HEK293T (cell line): ENCODE measurements around the gene HAO1.
A peak's percentile ranks its signal among the peaks of the same experiment; 100 is the strongest.

Experiments used
- CTCF ChIA-PET: fragments of 350-600 bp; formaldehyde crosslinking; extraction: SDS; loops from one replicate; lab custom pipeline; 2021; ENCODE audit warnings: antibody characterized with exemption, inconsistent platforms; lab: Yijun Ruan, JAX
- POLR2A ChIA-PET: fragments of 350-600 bp; formaldehyde crosslinking; extraction: SDS; loops from one replicate; lab custom pipeline; 2020; ENCODE audit warnings: antibody characterized with exemption, inconsistent platforms; lab: Yijun Ruan, JAX
- DNase-seq: peaks from one replicate; pipeline ENCODE4 v3.0.0; 2012; ENCODE audit warnings: mixed read lengths; ENCODE audit errors: extremely low spot score
- ARNT ChIP-seq: fragments of 450-650 bp; IDR thresholded peaks from 2 replicates; pipeline ENCODE4 v1.6.1; 2017; ENCODE audit warnings: mild to moderate bottlenecking
- BHLHE40 ChIP-seq: fragments of 450-650 bp; IDR thresholded peaks from 2 replicates; pipeline ENCODE4 v1.6.1; 2016; ENCODE audit warnings: mild to moderate bottlenecking, moderate library complexity, borderline replicate concordance
- CTBP1 ChIP-seq: fragments of 450-650 bp; IDR thresholded peaks from 2 replicates; pipeline ENCODE4 v1.6.1; 2016; ENCODE audit warnings: borderline replicate concordance
- ELF4 ChIP-seq: fragments of 450-650 bp; IDR thresholded peaks from 2 replicates; pipeline ENCODE4 v1.6.1; 2017; ENCODE audit warnings: antibody characterized with exemption
- FOXA1 ChIP-seq: fragments of 450-650 bp; IDR thresholded peaks from 2 replicates; pipeline ENCODE4 v1.6.1; 2016; ENCODE audit warnings: mild to moderate bottlenecking
- FOXK2 ChIP-seq: fragments of 450-650 bp; IDR thresholded peaks from 2 replicates; pipeline ENCODE4 v1.6.1; 2016; ENCODE audit warnings: mild to moderate bottlenecking
- FOXM1 ChIP-seq: fragments of 450-650 bp; IDR thresholded peaks from 2 replicates; pipeline ENCODE4 v1.6.1; 2017; ENCODE audit warnings: mild to moderate bottlenecking, borderline replicate concordance
- HDGF ChIP-seq: fragments of 450-650 bp; IDR thresholded peaks from 2 replicates; pipeline ENCODE4 v1.6.1; 2017; ENCODE audit warnings: antibody characterized with exemption, borderline replicate concordance
- L3MBTL2 ChIP-seq: fragments of 450-650 bp; conservative IDR thresholded peaks from 2 replicates; pipeline ENCODE4 v1.6.1; 2016; ENCODE audit warnings: mild to moderate bottlenecking
- LEF1 ChIP-seq: fragments of 450-650 bp; IDR thresholded peaks from 2 replicates; pipeline ENCODE4 v1.6.1; 2017; ENCODE audit warnings: mild to moderate bottlenecking, borderline replicate concordance
- NFRKB ChIP-seq: fragments of 450-650 bp; IDR thresholded peaks from 2 replicates; pipeline ENCODE4 v1.6.1; 2016; ENCODE audit warnings: mild to moderate bottlenecking, moderate library complexity
- PKNOX1 ChIP-seq: fragments of 450-650 bp; IDR thresholded peaks from 2 replicates; pipeline ENCODE4 v1.6.1; 2016
- SP1 ChIP-seq: fragments of 450-650 bp; IDR thresholded peaks from 2 replicates; pipeline ENCODE4 v1.6.1; 2017
- SUZ12 ChIP-seq: fragments of 450-650 bp; IDR thresholded peaks from 2 replicates; pipeline ENCODE4 v1.6.1; 2016; ENCODE audit warnings: mild to moderate bottlenecking
- TARDBP ChIP-seq: fragments of 450-650 bp; IDR thresholded peaks from 2 replicates; pipeline ENCODE4 v1.6.1; 2016
- ZNF384 ChIP-seq: fragments of 450-650 bp; IDR thresholded peaks from 2 replicates; pipeline ENCODE4 v1.6.1; 2016

The HAO1 gene

GRCh38 chr20:7881551-7881950 lies 58.7 kb downstream of the HAO1 start:
- no peak for DNase-seq
- no peak for TF ChIP-seq BHLHE40
- CTCF ChIA-PET, result no interaction called here
- POLR2A ChIA-PET, result no interaction called here

GRCh38 chr20:7879883-7880282 lies 60.4 kb downstream of the HAO1 start:
- DNase-seq, result no peak
- POLR2A ChIA-PET, result no interaction called here
- CTCF ChIA-PET, result no interaction called here
- TF ChIP-seq LEF1 (no peak), FOXA1 (no peak), PKNOX1 (no peak), L3MBTL2 (no peak), ZNF384 (no peak), SUZ12 (no peak), ELF4 (no peak), CTBP1 (no peak), SP1 (no peak), TARDBP (no peak), ARNT (no peak), FOXK2 (no peak), NFRKB (no peak), FOXM1 (no peak), BHLHE40 (no peak)

- CTCF ChIA-PET, result no interaction called here
- no peak for DNase-seq
- POLR2A ChIA-PET, result no interaction called here
- no peak for TF ChIP-seq ARNT
- TF ChIP-seq SP1, result no peak
- no peak for TF ChIP-seq ZNF384
- no peak for TF ChIP-seq ELF4
- no peak for TF ChIP-seq PKNOX1
- no peak for TF ChIP-seq FOXA1
- no peak for TF ChIP-seq TARDBP
- TF ChIP-seq FOXM1, result no peak
- no peak for TF ChIP-seq HDGF
- no peak for TF ChIP-seq SUZ12
- no peak for TF ChIP-seq L3MBTL2
- TF ChIP-seq FOXK2, result no peak
These were observed 72.2 kb downstream of the HAO1 start for GRCh38 chr20:7868108-7868507.

- CTCF ChIA-PET, result no interaction called here
- DNase-seq, result no peak
- no peak for TF ChIP-seq SUZ12
- no peak for TF ChIP-seq TARDBP
- TF ChIP-seq FOXA1, result no peak
- no peak for TF ChIP-seq CTBP1
- no peak for TF ChIP-seq BHLHE40
- no peak for TF ChIP-seq NFRKB
- TF ChIP-seq SP1, result no peak
- TF ChIP-seq FOXK2, result no peak
- no peak for TF ChIP-seq ZNF384
- no peak for TF ChIP-seq FOXM1
- TF ChIP-seq ARNT, result no peak
- TF ChIP-seq LEF1, result no peak
- no peak for TF ChIP-seq ELF4
- TF ChIP-seq L3MBTL2, result no peak
- TF ChIP-seq HDGF, result no peak
- no peak for TF ChIP-seq PKNOX1
- POLR2A ChIA-PET, result no interaction called here
These were observed 74.0 kb downstream of the HAO1 start for GRCh38 chr20:7866285-7866684.

- DNase-seq, result peak; percentile 21
- CTCF ChIA-PET, result interaction anchor here (0.7 kb wide), 1 partner anchor 558 kb away, joined by 4 read pairs; no protein-coding TSS in a partner anchor
- POLR2A ChIA-PET, result no interaction called here
- TF ChIP-seq SUZ12, result no peak
- no peak for TF ChIP-seq ZNF384
- TF ChIP-seq NFRKB, result no peak
These were observed 80.9 kb downstream of the HAO1 start for GRCh38 chr20:7859356-7859802.

- no peak for DNase-seq
- ChIA-PET CTCF (interaction anchor here (0.6 kb wide), 1 partner anchor 764 kb away, joined by 3 read pairs; no protein-coding TSS in a partner anchor), POLR2A (no interaction called here)
- TF ChIP-seq ELF4 (no peak), SUZ12 (no peak)
These were observed 81.5 kb downstream of the HAO1 start for GRCh38 chr20:7858734-7859250.

GRCh38 chr20:7856756-7857155 lies 83.5 kb downstream of the HAO1 start:
- POLR2A ChIA-PET, result no interaction called here
- CTCF ChIA-PET, result no interaction called here
- DNase-seq, result no peak
- TF ChIP-seq CTBP1 (no peak), SP1 (no peak), FOXA1 (no peak), FOXK2 (no peak), ELF4 (no peak), BHLHE40 (no peak), SUZ12 (no peak), FOXM1 (no peak), NFRKB (no peak), L3MBTL2 (no peak), ZNF384 (no peak), HDGF (no peak), ARNT (no peak), LEF1 (no peak)
